NCI-H524 treated with DMSO at 0.1 percent for 48 hours (cell line): ENCODE data around the gene GRIK5.
"Not testable (repeated sequence)": the region's sequence is repeated elsewhere in the genome, so short reads cannot be mapped to it uniquely, and the experiment has no call there.

ENCODE experiments used
- DNase-seq: peaks from one replicate; lab custom pipeline; 2025; lab: John Stamatoyannopoulos, UW

GRIK5 gene, protein sequence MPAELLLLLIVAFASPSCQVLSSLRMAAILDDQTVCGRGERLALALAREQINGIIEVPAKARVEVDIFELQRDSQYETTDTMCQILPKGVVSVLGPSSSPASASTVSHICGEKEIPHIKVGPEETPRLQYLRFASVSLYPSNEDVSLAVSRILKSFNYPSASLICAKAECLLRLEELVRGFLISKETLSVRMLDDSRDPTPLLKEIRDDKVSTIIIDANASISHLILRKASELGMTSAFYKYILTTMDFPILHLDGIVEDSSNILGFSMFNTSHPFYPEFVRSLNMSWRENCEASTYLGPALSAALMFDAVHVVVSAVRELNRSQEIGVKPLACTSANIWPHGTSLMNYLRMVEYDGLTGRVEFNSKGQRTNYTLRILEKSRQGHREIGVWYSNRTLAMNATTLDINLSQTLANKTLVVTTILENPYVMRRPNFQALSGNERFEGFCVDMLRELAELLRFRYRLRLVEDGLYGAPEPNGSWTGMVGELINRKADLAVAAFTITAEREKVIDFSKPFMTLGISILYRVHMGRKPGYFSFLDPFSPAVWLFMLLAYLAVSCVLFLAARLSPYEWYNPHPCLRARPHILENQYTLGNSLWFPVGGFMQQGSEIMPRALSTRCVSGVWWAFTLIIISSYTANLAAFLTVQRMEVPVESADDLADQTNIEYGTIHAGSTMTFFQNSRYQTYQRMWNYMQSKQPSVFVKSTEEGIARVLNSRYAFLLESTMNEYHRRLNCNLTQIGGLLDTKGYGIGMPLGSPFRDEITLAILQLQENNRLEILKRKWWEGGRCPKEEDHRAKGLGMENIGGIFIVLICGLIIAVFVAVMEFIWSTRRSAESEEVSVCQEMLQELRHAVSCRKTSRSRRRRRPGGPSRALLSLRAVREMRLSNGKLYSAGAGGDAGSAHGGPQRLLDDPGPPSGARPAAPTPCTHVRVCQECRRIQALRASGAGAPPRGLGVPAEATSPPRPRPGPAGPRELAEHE

DNA sequence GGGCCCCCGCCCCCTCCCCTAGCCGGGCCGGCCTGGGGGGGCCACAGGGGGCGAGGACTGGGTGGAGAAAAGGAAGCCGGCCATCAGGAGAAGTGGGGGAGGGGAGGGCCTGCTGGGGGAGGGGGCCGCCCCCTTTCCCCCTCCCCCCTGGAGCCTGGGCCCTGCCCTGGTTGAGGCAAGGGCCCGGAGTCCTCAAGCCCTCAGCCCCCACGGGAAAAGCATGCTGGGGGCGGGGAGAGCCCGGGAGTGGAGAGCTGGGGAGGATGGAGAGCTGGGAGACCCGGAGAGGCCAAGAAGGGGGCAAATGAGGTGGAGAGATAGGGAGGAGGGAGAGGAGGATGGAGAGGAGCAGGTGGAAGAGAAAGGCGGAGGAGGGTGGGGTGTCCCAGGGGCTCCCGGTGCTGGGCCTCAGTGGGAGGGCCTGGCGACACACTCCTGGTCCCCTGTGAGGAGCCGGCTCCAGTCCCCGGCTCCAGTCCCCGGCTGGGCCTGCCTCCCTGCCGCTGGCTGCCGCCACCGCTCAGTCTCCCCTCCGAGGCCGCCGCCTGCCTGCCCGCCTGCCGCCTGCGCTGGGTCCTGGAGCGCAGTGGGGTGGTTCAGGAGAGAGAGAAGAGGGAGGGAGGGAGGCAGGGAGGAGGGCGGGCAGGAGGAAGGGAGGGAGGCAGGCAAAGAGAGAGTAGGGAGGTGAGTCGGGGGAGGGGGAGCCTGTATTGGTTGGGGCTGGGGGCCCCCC lies at the start of gene GRIK5:
Gene GRIK5 (minus strand): TSS at position 588 of the 733 bp plus-strand sequence. CDS start 4,436 bp downstream, outside the sequence.
- DNase-seq = no peak

DNA sequence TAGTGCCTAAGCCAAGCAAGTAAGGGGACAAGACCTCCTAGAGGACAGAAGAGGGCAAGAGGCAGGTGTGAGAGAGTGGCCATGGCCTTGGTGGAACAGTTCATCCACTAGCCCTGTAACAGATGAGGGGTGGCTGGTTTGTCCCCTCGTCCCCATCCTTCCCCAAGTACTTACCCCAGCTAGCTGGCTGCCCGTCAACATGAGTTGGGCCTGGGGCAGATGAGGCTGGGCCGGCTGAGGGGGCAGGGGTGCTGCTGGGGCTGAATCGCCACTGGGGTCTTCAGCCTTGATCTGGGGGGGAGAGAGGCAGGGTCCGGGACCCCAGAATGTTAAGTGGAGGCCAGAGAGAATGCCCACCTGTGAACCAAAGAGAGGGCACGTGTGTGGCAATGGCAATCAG lies 47.1 kb upstream of the GRIK5 start:
- DNase-seq = no peak

DNA sequence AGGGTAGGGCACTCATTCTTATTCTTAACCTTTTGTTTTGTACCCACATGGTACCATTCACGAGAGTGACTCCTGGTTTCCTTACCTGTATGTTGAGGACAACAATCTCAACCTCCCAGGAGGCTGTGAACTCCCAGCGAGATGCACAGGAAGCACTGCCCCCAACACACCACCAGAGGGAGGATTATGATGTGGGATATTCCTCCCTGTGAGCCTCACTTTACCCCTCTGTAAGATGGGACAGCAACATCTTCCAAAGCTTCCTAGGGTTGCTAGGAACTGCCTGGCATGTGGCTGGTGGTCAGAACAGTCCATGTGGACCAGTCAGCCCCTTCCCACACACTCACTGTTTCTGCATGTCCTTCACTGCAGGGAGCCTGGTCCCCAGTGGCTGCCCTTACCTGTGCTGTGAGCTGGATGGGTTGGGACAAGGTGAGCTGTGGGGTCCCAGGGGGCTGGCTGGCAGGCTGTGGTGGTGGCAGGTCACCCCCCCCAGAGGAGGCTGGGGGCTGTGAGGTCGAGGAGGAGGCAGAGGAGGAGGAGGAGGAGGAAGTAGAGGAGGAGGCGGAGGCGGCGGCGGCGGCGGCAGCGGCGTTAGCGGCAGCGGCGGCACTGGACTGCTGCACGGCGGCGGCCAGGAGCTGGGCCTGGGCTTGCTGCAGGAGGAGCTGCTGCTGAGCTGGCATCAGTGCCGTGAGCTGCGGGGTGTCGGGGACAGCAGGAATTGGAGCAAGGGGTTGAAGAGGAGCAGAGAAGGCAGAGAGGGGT lies 46.5 kb upstream of the GRIK5 start:
- DNase-seq = no peak

DNA sequence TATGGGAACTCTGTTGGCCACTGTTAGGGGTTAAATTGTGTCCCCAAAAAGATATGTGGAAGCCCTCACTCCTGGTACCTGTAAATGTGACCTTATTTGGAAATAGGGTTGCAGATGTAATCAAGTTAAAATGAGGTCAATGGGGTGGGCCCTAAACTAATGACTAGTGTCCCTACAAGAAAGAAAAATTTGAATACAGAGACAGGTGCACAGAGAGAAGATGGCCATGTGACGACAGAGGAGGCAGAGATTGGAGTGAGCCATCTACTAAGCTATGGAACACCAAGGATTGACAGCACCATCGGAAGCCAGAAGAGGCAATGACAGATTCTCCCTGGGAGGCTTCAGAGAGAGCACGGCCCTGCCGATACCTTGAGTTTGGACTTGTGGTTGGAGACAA lies 45.7 kb upstream of the GRIK5 start:
- DNase-seq = no peak

DNA sequence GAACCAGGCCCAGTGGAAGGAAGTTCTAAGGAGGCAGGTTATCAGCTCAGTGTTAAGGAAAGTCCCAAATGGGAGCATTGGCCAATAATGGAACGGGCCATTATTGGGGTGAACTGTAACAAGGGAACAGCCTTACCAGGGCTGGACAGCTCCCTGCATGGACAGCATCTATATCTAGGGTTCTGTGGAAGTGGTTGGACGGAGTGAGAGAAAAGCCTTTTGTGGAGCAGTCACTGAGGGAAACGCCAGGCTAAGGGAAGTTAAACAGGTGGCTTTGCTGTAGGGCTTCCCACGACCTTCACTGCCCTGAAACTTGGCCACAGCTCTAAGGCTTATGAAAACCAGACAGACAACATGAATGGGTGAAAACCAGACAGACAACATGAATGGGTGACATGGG lies 45.2 kb upstream of the GRIK5 start:
- DNase-seq = no peak

DNA sequence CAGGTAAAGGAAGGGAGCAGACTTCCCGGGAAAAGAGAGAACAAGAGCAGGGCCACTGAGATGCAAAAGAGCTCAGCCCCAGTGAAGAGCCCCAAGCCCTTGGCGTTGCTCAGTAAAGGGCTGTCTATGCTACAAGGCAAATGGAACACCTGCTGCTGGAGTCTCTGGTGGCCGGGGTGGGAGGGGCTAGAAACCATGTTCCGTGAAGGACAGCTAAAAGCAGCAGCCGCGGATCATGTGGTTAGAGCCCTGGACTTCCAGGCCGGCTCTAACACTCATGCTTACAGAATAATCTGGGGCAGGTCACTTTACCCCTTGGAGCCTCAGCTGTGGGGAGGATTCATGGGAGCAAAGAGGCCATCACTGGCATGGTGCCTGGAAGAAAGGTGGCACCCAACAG lies 44.4 kb upstream of the GRIK5 start:
- peak; percentile 77 for DNase-seq

DNA sequence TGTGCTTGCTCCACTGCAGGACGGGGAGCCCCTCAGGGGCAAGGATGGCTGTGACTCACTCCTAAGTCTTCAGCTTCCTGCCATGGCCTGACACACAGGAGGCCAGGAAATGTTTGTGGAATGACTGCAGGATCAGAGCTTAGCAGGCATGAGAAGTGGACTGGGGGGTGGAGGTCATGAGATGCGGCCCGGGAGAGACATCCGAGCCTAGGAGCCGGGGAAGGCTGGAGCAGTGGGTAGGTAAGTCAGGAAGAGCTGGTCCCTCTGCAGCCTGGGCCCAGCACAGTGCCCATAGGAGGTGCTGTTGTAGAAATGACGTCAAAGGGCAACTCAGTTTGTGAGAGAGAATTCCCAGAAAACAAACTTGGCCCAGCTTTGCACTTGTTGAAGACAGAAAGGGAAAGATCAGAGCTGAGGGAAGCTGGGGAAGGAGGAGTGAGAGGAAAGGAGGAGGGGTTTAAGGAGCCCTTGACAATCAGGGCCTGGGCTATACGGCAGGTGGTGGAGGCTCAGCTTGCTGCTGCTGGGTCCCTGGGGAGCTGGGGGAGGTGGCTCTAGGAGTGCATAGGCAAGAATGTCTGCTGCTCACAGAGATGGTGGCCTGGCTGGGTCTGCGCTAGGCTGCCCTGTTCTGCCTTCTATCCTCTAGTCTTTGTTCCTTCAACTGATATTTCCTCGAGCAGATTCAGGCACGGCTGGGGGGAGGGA lies 43.8 kb upstream of the GRIK5 start:
- peak; percentile 87 for DNase-seq

DNA sequence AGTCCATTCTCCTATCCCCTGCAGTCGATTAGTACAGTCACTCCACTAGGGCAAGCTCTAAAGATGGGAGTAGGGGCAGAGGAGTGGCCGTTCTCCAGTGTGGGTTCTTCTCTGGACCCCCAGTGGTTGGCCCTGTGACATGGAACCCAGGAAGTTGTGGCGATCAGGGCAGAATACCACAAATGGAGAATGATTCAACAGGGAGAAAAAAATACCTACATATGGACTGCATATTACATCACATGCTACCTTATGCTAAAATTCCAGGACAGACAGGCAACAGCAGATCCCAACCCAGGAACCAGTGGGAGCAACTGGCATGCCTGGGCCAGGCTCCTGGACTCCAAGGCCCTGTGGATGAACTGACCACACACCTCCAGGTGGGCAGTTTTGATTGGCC lies 41.8 kb upstream of the GRIK5 start:
- DNase-seq = no peak

DNA sequence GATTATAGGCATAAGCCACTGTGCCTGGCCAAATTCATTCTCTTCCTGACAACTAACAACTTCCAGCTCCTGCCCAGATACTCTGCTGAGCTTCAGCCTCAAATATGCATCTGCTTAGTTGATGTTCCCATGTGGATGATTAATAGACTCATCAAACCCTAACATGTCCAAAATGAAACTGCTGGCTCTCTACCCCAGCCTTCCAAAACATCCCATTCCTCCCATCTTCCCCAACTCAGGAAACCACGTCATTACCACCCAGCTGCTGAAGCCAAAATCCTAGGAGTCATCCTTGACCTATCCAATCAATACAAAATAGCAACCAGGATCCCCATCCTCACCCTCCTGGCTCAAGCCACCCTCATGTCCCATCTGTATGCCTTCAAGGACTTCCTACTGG lies 41.4 kb upstream of the GRIK5 start:
- no peak for DNase-seq

DNA sequence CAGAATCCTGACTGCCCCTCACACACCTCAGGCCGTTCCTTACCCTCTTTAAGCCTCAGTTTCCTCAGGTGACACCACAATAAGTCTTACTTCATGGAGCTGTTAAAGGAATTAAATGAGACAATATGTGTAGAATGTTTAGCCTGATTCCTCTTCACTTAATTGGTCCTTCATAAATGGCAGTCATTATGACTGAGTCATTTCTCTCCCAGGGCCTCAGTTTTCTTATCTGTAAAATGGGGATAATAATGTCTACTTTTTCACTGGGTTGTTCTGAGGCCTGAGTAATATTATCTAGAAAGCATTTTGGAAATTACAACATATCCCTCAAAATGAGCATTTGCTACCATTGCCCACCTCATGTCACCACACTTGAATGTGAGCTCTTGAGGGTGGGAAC lies 40.7 kb upstream of the GRIK5 start:
- no peak for DNase-seq

DNA sequence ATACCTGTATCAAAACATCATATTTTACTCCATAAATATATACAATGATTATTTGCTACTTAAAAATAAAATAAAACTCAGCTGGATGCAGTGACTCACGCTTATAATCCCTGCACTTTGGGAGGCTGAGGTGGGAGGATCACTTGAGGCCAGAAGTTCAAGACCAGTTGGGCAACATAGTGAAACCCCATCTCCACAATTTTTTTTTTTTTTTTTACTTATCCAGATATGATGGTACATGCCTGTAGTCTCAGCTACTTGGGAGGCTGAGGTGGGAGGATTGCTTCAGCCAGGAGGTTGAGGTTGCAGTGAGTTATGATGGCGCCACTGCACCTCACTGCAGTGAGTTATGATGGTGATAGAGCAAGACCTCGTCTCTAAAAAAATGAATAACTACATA lies 39.9 kb upstream of the GRIK5 start:
- no peak for DNase-seq

DNA sequence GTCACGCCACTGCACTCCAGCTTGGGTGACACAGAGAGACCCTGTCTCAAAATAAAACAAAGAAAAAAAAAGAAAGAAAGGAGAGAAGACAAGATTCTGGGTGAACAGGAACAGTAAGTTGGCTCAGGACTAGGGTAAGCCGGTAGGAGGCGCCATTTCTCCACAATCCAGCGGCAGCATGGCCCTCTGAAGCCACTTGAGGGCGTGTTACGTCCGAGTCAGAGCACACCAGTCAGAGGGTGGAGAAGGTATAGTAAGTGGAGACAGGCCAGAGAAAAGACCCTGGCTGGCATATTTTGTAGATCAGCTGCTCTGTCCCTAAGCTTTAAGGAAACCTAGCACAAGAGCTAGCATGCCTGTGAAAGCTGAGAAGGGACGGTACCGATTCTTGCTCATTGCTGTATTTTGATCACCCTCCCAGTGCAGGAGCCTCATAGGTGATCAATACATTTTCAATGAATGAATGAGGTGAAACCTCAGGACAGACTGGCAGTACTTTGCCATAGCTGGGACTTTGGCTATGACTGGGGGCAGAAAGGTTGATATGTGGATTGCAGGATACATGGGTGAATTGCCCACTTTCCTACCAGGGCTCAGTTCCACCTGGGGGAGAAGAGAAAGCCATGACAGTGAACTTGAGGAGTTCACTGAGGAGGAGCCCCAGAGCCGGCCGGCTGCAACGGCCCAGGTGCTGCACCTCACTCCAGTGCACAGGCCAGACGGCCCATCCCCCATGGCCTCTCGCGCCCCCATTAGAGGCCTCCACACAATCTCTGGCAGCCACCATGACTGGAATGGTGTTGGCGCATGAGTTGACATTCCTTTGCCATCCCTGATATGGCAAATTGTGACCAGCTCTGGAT lies 38.8 kb upstream of the GRIK5 start:
- DNase-seq = peak; percentile 50

DNA sequence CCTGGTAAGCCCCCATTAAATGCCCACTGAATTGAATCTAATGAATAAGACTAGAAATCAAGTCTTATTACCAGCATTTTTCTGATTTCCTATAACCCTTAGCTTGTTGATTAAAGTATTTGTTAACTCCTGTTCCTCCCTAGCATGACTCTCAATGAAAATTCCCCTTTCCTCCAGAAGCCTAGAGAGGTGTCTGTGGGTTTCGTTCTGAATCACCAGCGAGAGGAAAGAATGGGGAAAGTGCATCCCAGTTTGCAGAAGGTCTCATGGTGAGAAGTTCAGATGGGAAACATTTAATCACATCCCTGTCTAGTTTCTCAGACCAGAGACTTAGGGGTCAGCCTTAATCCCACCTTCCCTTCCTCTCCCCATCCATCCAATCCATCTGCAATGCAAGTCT lies 35.4 kb upstream of the GRIK5 start:
- DNase-seq = no peak

DNA sequence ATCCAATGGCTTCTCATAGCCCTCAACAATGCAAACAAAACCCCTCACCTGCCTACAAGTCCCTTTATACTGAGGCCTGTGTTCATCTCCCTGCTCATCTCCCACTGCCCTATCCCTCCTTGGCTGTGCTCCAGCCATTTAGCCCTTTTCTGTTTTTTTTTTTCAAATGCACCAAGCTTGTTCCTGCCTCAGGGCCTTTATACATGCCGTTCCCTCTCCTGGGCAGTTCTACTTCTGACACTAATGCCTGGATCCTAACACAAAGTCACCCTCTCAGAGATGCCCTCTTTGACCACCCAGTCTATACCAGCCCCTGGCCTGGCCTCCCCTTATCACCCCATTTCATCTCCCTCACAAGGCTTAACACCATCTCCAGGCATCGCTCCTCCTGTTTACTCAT lies 32.9 kb upstream of the GRIK5 start:
- no peak for DNase-seq

DNA sequence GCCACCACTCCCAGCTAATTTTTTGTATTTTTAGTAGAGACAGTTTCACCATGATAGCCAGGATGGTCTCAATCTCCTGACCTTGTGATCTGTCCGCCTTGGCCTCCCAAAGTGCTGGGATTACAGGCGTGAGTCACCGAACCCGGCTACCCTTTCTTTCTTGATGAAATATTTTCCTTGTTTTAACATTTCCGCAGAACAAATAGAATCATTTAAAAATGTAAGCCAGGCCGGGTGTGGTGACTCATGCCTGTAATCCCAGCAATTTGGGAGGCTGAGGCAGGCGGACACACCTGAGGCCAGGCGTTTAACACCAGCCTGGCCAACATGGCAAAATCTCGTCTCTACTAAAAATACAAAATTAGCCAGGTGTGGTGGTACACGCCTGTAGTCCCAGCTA lies 30.2 kb upstream of the GRIK5 start:
- DNase-seq = not testable (repeated sequence)

DNA sequence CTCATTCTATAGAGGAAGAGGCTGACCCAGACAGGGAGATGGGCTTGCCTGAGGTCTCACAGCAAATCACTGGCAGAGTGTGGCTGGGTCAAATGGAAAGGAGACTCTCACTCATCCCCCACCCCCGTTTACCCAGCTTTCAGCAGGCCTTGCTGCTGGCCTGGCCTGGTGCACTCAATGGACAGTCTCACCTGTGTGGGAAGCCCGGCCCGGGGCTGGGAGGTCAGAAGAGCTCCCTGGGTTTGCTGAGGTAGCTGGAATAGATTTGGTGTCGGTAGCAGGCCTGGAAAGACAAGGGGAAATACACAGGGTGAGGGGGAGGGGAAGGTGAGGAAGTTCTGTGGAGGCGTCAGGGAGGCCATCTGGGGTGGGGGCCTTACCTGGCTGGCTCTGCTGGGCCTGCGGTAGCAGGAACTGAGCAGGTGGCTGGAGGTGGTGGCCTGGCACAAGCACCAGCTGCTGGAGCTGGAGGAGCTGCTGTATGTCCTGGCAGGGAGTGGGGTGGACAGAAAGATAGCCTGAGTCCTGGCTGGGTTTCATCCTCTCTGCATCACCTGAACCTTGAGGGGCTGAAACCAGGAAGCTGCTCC lies 29.4 kb upstream of the GRIK5 start:
- no peak for DNase-seq

DNA sequence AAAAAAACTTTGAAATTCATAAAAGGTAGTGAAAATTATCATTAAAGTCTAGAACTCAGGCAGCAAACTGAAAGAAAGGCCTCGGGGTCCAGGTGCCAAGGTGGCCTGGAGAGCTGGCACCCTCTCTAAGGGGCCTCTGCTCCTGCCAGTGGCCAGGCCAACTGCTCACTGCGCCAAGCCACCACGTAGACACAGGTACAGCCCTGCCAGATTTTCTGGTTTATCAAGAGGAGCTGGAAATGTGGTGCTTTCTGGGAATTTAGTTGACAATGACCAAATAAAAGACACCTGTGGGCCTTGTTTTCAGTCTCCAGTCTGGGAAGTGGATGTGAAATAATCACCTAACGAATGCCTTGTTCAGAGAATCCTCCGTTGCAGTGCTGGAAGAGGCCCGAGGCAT lies 28.8 kb upstream of the GRIK5 start:
- no peak for DNase-seq

DNA sequence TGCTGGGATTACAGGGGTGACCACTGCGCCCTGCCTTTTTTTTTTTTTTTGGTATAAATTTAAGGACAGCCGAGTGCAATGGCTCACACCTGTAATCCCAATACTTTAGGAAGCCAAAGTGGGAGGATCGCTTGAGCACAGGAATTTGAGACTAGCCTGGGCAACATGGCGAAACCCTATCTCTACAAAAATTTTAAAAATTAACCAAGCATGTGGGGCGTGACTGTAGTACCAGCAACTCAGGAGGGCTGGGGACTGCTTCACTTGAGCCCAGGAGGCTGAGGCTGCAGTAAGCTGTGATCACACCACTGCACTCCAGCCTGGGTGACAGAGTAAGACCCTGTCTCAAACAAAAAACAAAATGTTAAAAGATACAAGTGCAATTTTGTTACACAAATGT lies 27.5 kb upstream of the GRIK5 start:
- no peak for DNase-seq

DNA sequence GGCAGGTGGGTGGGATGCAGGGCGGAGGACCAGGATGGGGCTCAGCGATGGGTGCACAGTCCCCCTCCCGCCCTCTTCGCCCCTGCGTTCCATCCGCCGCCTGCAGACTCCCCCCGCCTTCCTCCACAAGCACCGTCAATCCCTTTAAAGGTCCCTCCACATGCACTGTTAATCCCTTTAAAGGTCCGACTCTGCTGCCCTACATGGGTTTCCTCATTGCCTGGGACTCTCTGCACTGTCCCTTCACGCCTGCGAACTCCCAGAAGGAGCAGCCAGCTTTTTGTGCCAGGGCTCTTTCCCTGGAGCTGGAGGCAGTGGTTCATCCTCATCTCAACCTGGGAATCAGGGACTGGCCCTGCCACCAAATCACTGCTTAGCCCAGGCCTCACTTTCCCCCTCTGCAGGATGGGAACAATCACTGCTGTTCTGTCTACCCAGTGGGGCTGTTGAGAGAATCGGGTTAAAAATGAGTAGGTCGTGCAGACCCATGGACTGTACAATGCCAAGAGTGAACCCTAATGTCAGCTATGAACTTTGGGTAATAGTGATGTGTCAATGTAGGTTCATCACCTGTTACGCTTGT lies 26.3 kb upstream of the GRIK5 start:
- no peak for DNase-seq
